ENCODE measurements around the gene C1GALT1C1L. TPM values are rescaled to one million over a fixed set of nuclear protein-coding genes. Genes with fewer than 3 reads are reported as not detected.
A peak's percentile ranks its signal among the peaks of the same experiment; 100 is the strongest.

The C1GALT1C1L gene
- total and polyA plus RNA-seq, 2 of the 13 experiments (the other 11 are each of a cell fraction or from before 2014, with no cell fraction given), result 1.3 to 2.4 TPM

GRCh38 chr2:43634604-43635306 lies 41.5 kb downstream of the C1GALT1C1L start (continued):
- TF ChIP-seq SP2 (CRISPR knock-in tag; IDR thresholded peaks at IDR 0.05), result no peak
- no peak for TF ChIP-seq NFATC3 (CRISPR knock-in tag; IDR thresholded peaks at IDR 0.05)
- TF ChIP-seq HNF4A (CRISPR knock-in tag; IDR thresholded peaks at IDR 0.05), result 0 out of 2 replicates have a peak, but pooled peaks have one; percentile 24
- TF ChIP-seq ARNTL (CRISPR knock-in tag; IDR thresholded peaks at IDR 0.05), result no peak
- peak; percentile 31; the same call in 1 of the 2 replicates for TF ChIP-seq MYPOP (CRISPR knock-in tag; IDR thresholded peaks at IDR 0.05)
- no peak for TF ChIP-seq STAT5B (CRISPR knock-in tag; IDR thresholded peaks at IDR 0.05)
- TF ChIP-seq ZNF256 (CRISPR knock-in tag; conservative IDR thresholded peaks at IDR 0.05), result no peak
- TF ChIP-seq ZNF782 (CRISPR knock-in tag; IDR thresholded peaks at IDR 0.05; ENCODE audit: borderline replicate concordance), result no peak
- TF ChIP-seq FOXP1 (IDR thresholded peaks at IDR 0.05), result peak; percentile 63
- TF ChIP-seq FOXP1 (CRISPR knock-in tag; IDR thresholded peaks at IDR 0.05), result peak; percentile 94
- no peak for TF ChIP-seq CCAR2 (optimal IDR thresholded peaks at IDR 0.05; ENCODE audit: low read depth, low read length)
- peak; percentile 67; the same call in 1 of the 2 replicates for TF ChIP-seq ZNF878 (CRISPR knock-in tag; IDR thresholded peaks at IDR 0.05)
- no peak for TF ChIP-seq ZNF619 (CRISPR knock-in tag; IDR thresholded peaks at IDR 0.05)
- no peak for TF ChIP-seq ZBTB42 (CRISPR knock-in tag; IDR thresholded peaks at IDR 0.05)
- no peak for TF ChIP-seq CC2D1A (CRISPR knock-in tag; IDR thresholded peaks at IDR 0.05)
- TF ChIP-seq NAIF1 (CRISPR knock-in tag; IDR thresholded peaks at IDR 0.05; ENCODE audit: borderline replicate concordance), result no peak
- no peak for TF ChIP-seq MLXIP (CRISPR knock-in tag; IDR thresholded peaks at IDR 0.05; ENCODE audit: borderline replicate concordance)
- TF ChIP-seq CHD2 (IDR thresholded peaks at IDR 0.05; ENCODE audit: low read depth, low read length), result no peak
- TF ChIP-seq ZNF790 (CRISPR knock-in tag; IDR thresholded peaks at IDR 0.05; ENCODE audit: borderline replicate concordance), result no peak
- peak; percentile 57 for TF ChIP-seq JARID2 (CRISPR knock-in tag; IDR thresholded peaks at IDR 0.05; ENCODE audit: insufficient replicate concordance)
- TF ChIP-seq ZBTB2 (CRISPR knock-in tag; IDR thresholded peaks at IDR 0.05; ENCODE audit: low read depth), result no peak
- peak; percentile 98 for TF ChIP-seq ZBTB26 (CRISPR knock-in tag; IDR thresholded peaks at IDR 0.05; ENCODE audit: borderline replicate concordance)
- TF ChIP-seq ZSCAN5A (CRISPR knock-in tag; IDR thresholded peaks at IDR 0.05; ENCODE audit: borderline replicate concordance), result no peak
